Hematopoietic multipotent progenitor cell treated with erythropoietin and hydrocortisone succinate and interleukin-3 and kit ligand, for 17 days (in vitro differentiated cells): ENCODE data around the gene HTR3C.
"Not testable (repeated sequence)": the region's sequence is repeated elsewhere in the genome, so short reads cannot be mapped to it uniquely, and the experiment has no call there.

Experiments
- DNase-seq: peaks from one replicate; pipeline ENCODE4 v3.0.0-alpha.2; 2015; ENCODE audit warnings: low spot score

Gene HTR3C

GRCh38 chr3:184031187-184031792 is 21.6 kb upstream of the HTR3C start, which contains the start of gene HTR3D:
Gene HTR3D (plus strand): TSS chr3:184031742. CDS start chr3:184031742, 0 bp downstream.
- no peak for DNase-seq

- DNase-seq, result no peak
These were observed 15.0 kb upstream of the HTR3C start for GRCh38 chr3:184037816-184038215.

- not testable (repeated sequence) for DNase-seq
These were observed 14.5 kb upstream of the HTR3C start for GRCh38 chr3:184038307-184038706.

GRCh38 chr3:184039414-184039813 is 13.4 kb upstream of the HTR3C start:
- DNase-seq, result no peak

- no peak for DNase-seq
These were observed 12.8 kb upstream of the HTR3C start for GRCh38 chr3:184040010-184040409.

- DNase-seq, result no peak
These were observed 10.2 kb upstream of the HTR3C start for GRCh38 chr3:184042617-184043016.

- no peak for DNase-seq
These were observed 6.9 kb upstream of the HTR3C start for GRCh38 chr3:184045995-184046394.

GRCh38 chr3:184050217-184050847 is 2.5 kb upstream of the HTR3C start:
- no peak for DNase-seq

GRCh38 chr3:184058029-184058428 is 5.2 kb downstream of the HTR3C start:
- DNase-seq, result no peak

GRCh38 chr3:184059424-184059823 is 6.6 kb downstream of the HTR3C start:
- no peak for DNase-seq

- DNase-seq, result no peak
These were observed 9.8 kb downstream of the HTR3C start for GRCh38 chr3:184062637-184063036.

GRCh38 chr3:184066211-184066610 is 13.4 kb downstream of the HTR3C start:
- DNase-seq, result no peak

- no peak for DNase-seq
These were observed 14.8 kb downstream of the HTR3C start for GRCh38 chr3:184067573-184068055.

- DNase-seq, result no peak
These were observed 15.5 kb downstream of the HTR3C start for GRCh38 chr3:184068344-184068743.

- DNase-seq, result not testable (repeated sequence)
These were observed 18.3 kb downstream of the HTR3C start for GRCh38 chr3:184071142-184071541.

GRCh38 chr3:184073621-184074020 is 20.8 kb downstream of the HTR3C start:
- no peak for DNase-seq

- no peak for DNase-seq
These were observed 23.1 kb downstream of the HTR3C start for GRCh38 chr3:184075901-184076300.

- no peak for DNase-seq
These were observed 25.0 kb downstream of the HTR3C start for GRCh38 chr3:184077881-184078280.

GRCh38 chr3:184078851-184079250 is 26.0 kb downstream of the HTR3C start:
- DNase-seq, result no peak

GRCh38 chr3:184081116-184081830 is 28.4 kb downstream of the HTR3C start:
- no peak for DNase-seq

- no peak for DNase-seq
These were observed 29.2 kb downstream of the HTR3C start for GRCh38 chr3:184082034-184082433.

GRCh38 chr3:184082465-184082864 is 29.6 kb downstream of the HTR3C start:
- DNase-seq, result no peak

- DNase-seq, result no peak
These were observed 32.6 kb downstream of the HTR3C start for GRCh38 chr3:184085389-184085852.
